H9 (cell line): ENCODE measurements around the gene OGA. TPM values are rescaled to one million over a fixed set of nuclear protein-coding genes. Genes with fewer than 3 reads are reported as not detected.

Source experiments
- DNase-seq: peaks from one replicate; pipeline ENCODE4 v3.0.0-alpha.2; 2017
- H2AFZ ChIP-seq: one replicate; pipeline ENCODE4 v1.6.1; 2013; ENCODE audit warnings: mild to moderate bottlenecking, low read length, control low read depth, moderate library complexity
- H2AK5ac ChIP-seq: 2 replicates; pipeline ENCODE4 v1.6.1; 2013; ENCODE audit warnings: low read length, control low read depth, mixed read lengths; ENCODE audit not compliant: insufficient read length
- H2BK120ac ChIP-seq: one replicate; pipeline ENCODE4 v1.6.1; 2013; ENCODE audit warnings: low read depth, mild to moderate bottlenecking, low read length, control low read depth, inconsistent platforms; ENCODE audit not compliant: poor library complexity, severe bottlenecking
- H2BK12ac ChIP-seq: 2 replicates; pipeline ENCODE4 v1.6.1; 2013; ENCODE audit warnings: low read length, control low read depth, mixed read lengths, low read depth; ENCODE audit not compliant: insufficient read length
- H2BK15ac ChIP-seq: 2 replicates; pipeline ENCODE4 v1.6.1; 2013; ENCODE audit warnings: low read depth, low read length, control low read depth
- H2BK20ac ChIP-seq: one replicate; pipeline ENCODE4 v1.6.1; 2013; ENCODE audit warnings: low read depth, mild to moderate bottlenecking, low read length, control low read depth, inconsistent platforms; ENCODE audit not compliant: poor library complexity, severe bottlenecking
- H2BK5ac ChIP-seq: 2 replicates; pipeline ENCODE4 v1.6.1; 2013; ENCODE audit warnings: low read length, control low read depth, mixed read lengths; ENCODE audit not compliant: insufficient read length
- H3K14ac ChIP-seq: 2 replicates; pipeline ENCODE4 v1.6.1; 2013; ENCODE audit warnings: low read length, control low read depth; ENCODE audit not compliant: insufficient read depth
- H3K18ac ChIP-seq: 2 replicates; pipeline ENCODE4 v1.6.1; 2013; ENCODE audit warnings: low read depth, mild to moderate bottlenecking, mixed read lengths, low read length, control low read depth; ENCODE audit not compliant: insufficient read length
- H3K23ac ChIP-seq: 2 replicates; pipeline ENCODE4 v1.6.1; 2013; ENCODE audit warnings: low read length, control low read depth, mixed read lengths, low read depth; ENCODE audit not compliant: insufficient read length
- H3K23me2 ChIP-seq: 2 replicates; pipeline ENCODE4 v1.6.1; 2013; ENCODE audit warnings: low read depth, mild to moderate bottlenecking, mixed read lengths, low read length, control low read depth; ENCODE audit not compliant: insufficient read length, poor library complexity, severe bottlenecking
- H3K27ac ChIP-seq: 2 replicates; pipeline ENCODE4 v1.5.1; 2013; ENCODE audit warnings: low read length, control low read depth, mixed read lengths, low read depth; ENCODE audit not compliant: insufficient read length
- H3K27me3 ChIP-seq: 2 replicates; pipeline ENCODE4 v1.6.1; 2013; ENCODE audit warnings: low read length, control low read depth, inconsistent platforms; ENCODE audit not compliant: insufficient read depth
- H3K4ac ChIP-seq: 2 replicates; pipeline ENCODE4 v1.6.1; 2013; ENCODE audit warnings: low read depth, mild to moderate bottlenecking, control low read depth, inconsistent platforms, low read length, moderate library complexity
- H3K4me1 ChIP-seq: 2 replicates; pipeline ENCODE4 v1.6.1; 2013; ENCODE audit warnings: low read length, control low read depth, inconsistent platforms; ENCODE audit not compliant: insufficient read depth
- H3K4me2 ChIP-seq: 2 replicates; pipeline ENCODE4 v1.6.1; 2013; ENCODE audit warnings: low read length, control low read depth, mixed read lengths; ENCODE audit not compliant: insufficient read length, insufficient read depth
- H3K56ac ChIP-seq: 2 replicates; pipeline ENCODE4 v1.6.1; 2013; ENCODE audit warnings: low read depth, mild to moderate bottlenecking, mixed read lengths, low read length, control low read depth; ENCODE audit not compliant: insufficient read length
- H3K79me1 ChIP-seq: 2 replicates; pipeline ENCODE4 v1.6.1; 2013; ENCODE audit warnings: low read depth, mild to moderate bottlenecking, moderate library complexity, low read length, control low read depth, inconsistent platforms; ENCODE audit not compliant: insufficient read depth, poor library complexity, severe bottlenecking
- H3K79me2 ChIP-seq: 2 replicates; pipeline ENCODE4 v1.6.1; 2013; ENCODE audit warnings: low read length, control low read depth, inconsistent platforms; ENCODE audit not compliant: insufficient read depth
- H3K9ac ChIP-seq: 2 replicates; pipeline ENCODE4 v1.6.1; 2013; ENCODE audit warnings: low read length, control low read depth, mixed read lengths; ENCODE audit not compliant: insufficient read length; ENCODE audit errors: extremely low read depth
- H3K9me3 ChIP-seq: one replicate; pipeline ENCODE4 v1.6.1; 2013; ENCODE audit warnings: low read depth, low read length, inconsistent platforms; ENCODE audit not compliant: control insufficient read depth
- H3T11ph ChIP-seq: one replicate; pipeline ENCODE4 v1.6.1; 2013; ENCODE audit warnings: mild to moderate bottlenecking, low read length, control low read depth, inconsistent platforms
- H4K20me1 ChIP-seq: one replicate; pipeline ENCODE4 v1.6.1; 2013; ENCODE audit not compliant: control insufficient read depth, insufficient read length, insufficient read depth
- H4K5ac ChIP-seq: 2 replicates; pipeline ENCODE4 v1.6.1; 2013; ENCODE audit warnings: low read depth, mild to moderate bottlenecking, mixed read lengths, low read length, control low read depth; ENCODE audit not compliant: insufficient read length
- H4K8ac ChIP-seq: replicated peaks from 2 replicates; pipeline ENCODE4 v1.6.1; 2013; ENCODE audit warnings: low read length, control low read depth, mixed read lengths, low read depth; ENCODE audit not compliant: insufficient read length
- H4K91ac ChIP-seq: 2 replicates; pipeline ENCODE4 v1.6.1; 2013; ENCODE audit warnings: low read depth, mild to moderate bottlenecking, moderate library complexity, mixed read lengths, low read length, control low read depth; ENCODE audit not compliant: insufficient read length
- H3K27ac Mint-ChIP-seq, 3 experiments: 2 replicates in 2 of 3; 3 replicates in 1 of 3; pipeline ENCODE4 v1.8.0; 2020 to 2021; ENCODE audit warnings: mixed read lengths in 3 of 3, mild to moderate bottlenecking in 1 of 3, moderate library complexity in 1 of 3
- H3K27me3 Mint-ChIP-seq: 2 replicates; pipeline ENCODE4 v1.8.0; 2021; ENCODE audit warnings: low read depth, mild to moderate bottlenecking, moderate library complexity, mixed read lengths
- H3K36me3 Mint-ChIP-seq, 3 experiments: 2 replicates in 2 of 3; 3 replicates in 1 of 3; pipeline ENCODE4 v1.8.0; 2020 to 2021; ENCODE audit warnings: low read depth in 3 of 3, mixed read lengths in 3 of 3; ENCODE audit not compliant: insufficient read depth in 1 of 3
- H3K4me1 Mint-ChIP-seq, 2 experiments: 2 replicates each; pipeline ENCODE4 v1.8.0; 2020; ENCODE audit warnings: mixed read lengths in 2 of 2
- H3K4me3 Mint-ChIP-seq, 2 experiments: 2 replicates in 1 of 2; 3 replicates in 1 of 2; pipeline ENCODE4 v1.8.0; 2020 to 2021; ENCODE audit warnings: mild to moderate bottlenecking in 2 of 2, mixed read lengths in 2 of 2, moderate library complexity in 1 of 2
- H3K9me3 Mint-ChIP-seq, 2 experiments: 2 replicates in 1 of 2; 3 replicates in 1 of 2; pipeline ENCODE4 v1.8.0; 2020; ENCODE audit warnings: mild to moderate bottlenecking in 2 of 2, mixed read lengths in 2 of 2, moderate library complexity in 1 of 2
- CTCF ChIP-seq: fragments of 200-600 bp; sonication (generic); conservative IDR thresholded peaks from 3 replicates; pipeline ENCODE4 v1.8.0; 2021; ENCODE audit warnings: antibody characterized with exemption, mild to moderate bottlenecking
- WGBS: extraction: QIAGEN DNeasy Blood & Tissue Kit; methylation state at CpG from one replicate; pipeline ENCODE4 v1.1.7; 2013; ENCODE audit warnings: missing lambda C conversion rate, low lambda C conversion rate, mixed read lengths; ENCODE audit not compliant: insufficient read length; ENCODE audit errors: extremely low coverage; 5-methylcytosine and 5-hydroxymethylcytosine counted together
- total RNA-seq: library from RNA; stranded (reverse); gene quantifications from 2 replicates; pipeline ENCODE4 v1.2.1, GENCODE V29; 2021

The OGA gene
- total RNA-seq, 1 experiment from 2014 or later: 125 TPM

- H3K23me2 ChIP-seq: no peaks in the 10 kb centered on the region
- peaks cover 50 to 87% (median 85%) of the 10 kb centered on the region in 3 experiments; a peak in 6 of 7 replicates for H3K36me3 Mint-ChIP-seq
- no peak overlapping the region for H2BK5ac ChIP-seq
- no peak overlapping the region for H2BK20ac ChIP-seq
- H3K23ac ChIP-seq: no peak overlapping the region
- H3K27me3 Mint-ChIP-seq: no peaks in the 10 kb centered on the region
- WGBS: no CpG with 5 or more reads among the region's 1 CpG
- no peak overlapping the region for H2BK120ac ChIP-seq
- H3T11ph ChIP-seq: no peak overlapping the region
- DNase-seq: no peak
- H3K56ac ChIP-seq: no peak overlapping the region
- H3K79me2 ChIP-seq: no peaks in the 10 kb centered on the region; the same call in 1 of the 2 replicates
- no peaks in the 10 kb centered on the region for H3K4me1 Mint-ChIP-seq
- H3K9me3 Mint-ChIP-seq: no peaks in the 10 kb centered on the region
- no peak overlapping the region for H4K5ac ChIP-seq
- H3K4ac ChIP-seq: no peak overlapping the region
- H2AFZ ChIP-seq: no peak overlapping the region
- no peak overlapping the region for H3K9ac ChIP-seq
- no peaks in the 10 kb centered on the region for H3K27me3 ChIP-seq
- H3K27ac ChIP-seq: no peak overlapping the region
- H2AK5ac ChIP-seq: no peak overlapping the region
- peaks cover 6% of the 10 kb centered on the region for H3K79me1 ChIP-seq
- H4K20me1 ChIP-seq: no peaks in the 10 kb centered on the region
- H3K18ac ChIP-seq: no peak overlapping the region
- no peaks in the 10 kb centered on the region for H3K9me3 ChIP-seq
- no peak overlapping the region for H4K91ac ChIP-seq
- no peak overlapping the region for H3K14ac ChIP-seq
- H3K4me1 ChIP-seq: no peaks in the 10 kb centered on the region
- H2BK12ac ChIP-seq: no peak overlapping the region
- H3K4me2 ChIP-seq: no peak overlapping the region
- TF ChIP-seq CTCF: no peak
- H3K4me3 Mint-ChIP-seq: no peak overlapping the region
- H2BK15ac ChIP-seq: no peak overlapping the region
- no peak overlapping the region for H3K27ac Mint-ChIP-seq
- H4K8ac ChIP-seq: no peak overlapping the region
These were observed 11.1 kb downstream of the OGA start for GRCh38 chr10:101807158-101807557.
